Astrocyte (in vitro differentiated cells and primary cell): ENCODE measurements around the gene USP36. TPM values are rescaled to one million over a fixed set of nuclear protein-coding genes. Genes with fewer than 3 reads are reported as not detected.

Source experiments
- DNase-seq: peaks from one replicate; pipeline ENCODE4 v3.0.0-alpha.2; 2010; ENCODE audit warnings: low read depth
- FAIRE-seq: peaks from 2 replicates; lab custom pipeline; 2011; peaks lifted over from hg19 to GRCh38; lab: Jason Lieb, UNC
- H2AFZ ChIP-seq: 2 replicates; pipeline ENCODE4 v1.6.0; 2012; ENCODE audit warnings: low read depth, low read length, inconsistent platforms
- H3K27ac ChIP-seq: 2 replicates; pipeline ENCODE4 v1.5.1; 2011; ENCODE audit warnings: low read depth, low read length, inconsistent platforms
- H3K27me3 ChIP-seq: 2 replicates; pipeline ENCODE4 v1.6.0; 2011; ENCODE audit warnings: low read length, inconsistent platforms; ENCODE audit not compliant: insufficient read depth
- H3K36me3 ChIP-seq: 2 replicates; pipeline ENCODE4 v1.5.1; 2011; ENCODE audit warnings: low read length, inconsistent platforms; ENCODE audit not compliant: insufficient read depth
- H3K4me1 ChIP-seq: 2 replicates; pipeline ENCODE4 v1.5.1; 2011; ENCODE audit warnings: low read length, inconsistent platforms; ENCODE audit not compliant: insufficient read depth
- H3K4me2 ChIP-seq: 2 replicates; pipeline ENCODE4 v1.6.0; 2012; ENCODE audit warnings: low read length, inconsistent platforms
- H3K4me3 ChIP-seq: 2 replicates; pipeline ENCODE4 v1.5.1; 2011; ENCODE audit warnings: low read depth, mild to moderate bottlenecking, low read length, inconsistent platforms; ENCODE audit not compliant: insufficient read depth
- H3K79me2 ChIP-seq: 2 replicates; pipeline ENCODE4 v1.6.0; 2012; ENCODE audit warnings: mild to moderate bottlenecking, low read length, inconsistent platforms; ENCODE audit not compliant: insufficient read depth
- H3K9ac ChIP-seq: 2 replicates; pipeline ENCODE4 v1.6.0; 2012; ENCODE audit warnings: mild to moderate bottlenecking, low read length, inconsistent platforms
- H3K9me3 ChIP-seq: 2 replicates; pipeline ENCODE4 v1.5.1; 2012; ENCODE audit warnings: low read depth, mild to moderate bottlenecking, low read length, inconsistent platforms; ENCODE audit not compliant: insufficient read depth
- H4K20me1 ChIP-seq: 2 replicates; pipeline ENCODE4 v1.6.0; 2012; ENCODE audit warnings: low read length, inconsistent platforms; ENCODE audit not compliant: insufficient read depth
- H3K27ac Mint-ChIP-seq: one replicate; pipeline ENCODE4 v1.8.0; 2021; ENCODE audit warnings: mild to moderate bottlenecking, mixed read lengths; ENCODE audit not compliant: unreplicated experiment
- H3K27me3 Mint-ChIP-seq: one replicate; pipeline ENCODE4 v1.8.0; 2021; ENCODE audit warnings: low read depth, mixed read lengths; ENCODE audit not compliant: unreplicated experiment
- H3K36me3 Mint-ChIP-seq: one replicate; pipeline ENCODE4 v1.8.0; 2021; ENCODE audit warnings: low read depth, mixed read lengths; ENCODE audit not compliant: unreplicated experiment
- H3K4me1 Mint-ChIP-seq: one replicate; pipeline ENCODE4 v1.8.0; 2021; ENCODE audit warnings: low read depth, mixed read lengths; ENCODE audit not compliant: unreplicated experiment
- H3K4me3 Mint-ChIP-seq: one replicate; pipeline ENCODE4 v1.8.0; 2021; ENCODE audit warnings: mild to moderate bottlenecking, moderate library complexity, mixed read lengths; ENCODE audit not compliant: unreplicated experiment
- H3K9me3 Mint-ChIP-seq: one replicate; pipeline ENCODE4 v1.8.0; 2021; ENCODE audit warnings: mild to moderate bottlenecking, mixed read lengths; ENCODE audit not compliant: unreplicated experiment
- CTCF ChIP-seq: IDR thresholded peaks from 2 replicates; pipeline ENCODE4 v1.5.1; 2011; ENCODE audit warnings: low read depth, mild to moderate bottlenecking, inconsistent platforms, low read length, moderate library complexity; ENCODE audit not compliant: insufficient read depth
- EZH2 ChIP-seq: IDR thresholded peaks from 2 replicates; pipeline ENCODE4 v1.6.1; 2012; ENCODE audit warnings: mild to moderate bottlenecking, low read length, inconsistent platforms; ENCODE audit not compliant: insufficient read depth
- total RNA-seq: library from RNA; stranded (reverse); gene quantifications from 2 replicates; pipeline ENCODE4 v1.2.1, GENCODE V29; 2021

USP36 gene
- total RNA-seq, 1 donor from 2014 or later, result 51.0 TPM

DNA sequence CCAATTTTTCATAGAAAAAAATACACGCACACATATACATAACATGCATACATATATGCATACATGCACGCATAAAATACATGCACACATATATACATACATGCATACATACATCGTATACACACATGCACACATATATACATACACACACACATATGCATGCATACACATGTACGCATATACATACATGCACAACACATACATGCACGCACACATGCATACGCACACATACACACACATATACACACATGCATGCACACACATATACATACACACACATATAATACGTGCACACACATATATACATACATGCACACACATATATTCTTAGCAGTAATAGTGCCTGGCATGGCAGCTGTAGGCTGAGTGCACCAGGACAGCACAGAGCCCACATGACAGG, 24.9 kb downstream of the USP36 start:
- DNase-seq, result no peak
- H3K79me2 ChIP-seq, result peaks cover 14% of the 10 kb centered on the region
- no peak for FAIRE-seq
- H3K9ac ChIP-seq, result no peak overlapping the region
- no peaks in the 10 kb centered on the region for H3K4me1 ChIP-seq
- Mint-ChIP-seq H3K27me3 (no peaks in the 10 kb centered on the region), H3K36me3 (peaks cover 23% of the 10 kb centered on the region), H3K4me3 (no peak overlapping the region), H3K27ac (no peak overlapping the region), H3K4me1 (no peaks in the 10 kb centered on the region), H3K9me3 (no peaks in the 10 kb centered on the region)
- no peaks in the 10 kb centered on the region for H3K9me3 ChIP-seq
- H3K4me3 ChIP-seq, result no peak overlapping the region
- no peak for TF ChIP-seq CTCF
- no peak for TF ChIP-seq EZH2
- H4K20me1 ChIP-seq, result peaks cover 13% of the 10 kb centered on the region
- peaks cover 80% of the 10 kb centered on the region for H3K36me3 ChIP-seq
- H3K27me3 ChIP-seq, result no peaks in the 10 kb centered on the region
- no peak overlapping the region for H3K4me2 ChIP-seq
- H2AFZ ChIP-seq, result no peak overlapping the region
- H3K27ac ChIP-seq, result no peak overlapping the region

DNA sequence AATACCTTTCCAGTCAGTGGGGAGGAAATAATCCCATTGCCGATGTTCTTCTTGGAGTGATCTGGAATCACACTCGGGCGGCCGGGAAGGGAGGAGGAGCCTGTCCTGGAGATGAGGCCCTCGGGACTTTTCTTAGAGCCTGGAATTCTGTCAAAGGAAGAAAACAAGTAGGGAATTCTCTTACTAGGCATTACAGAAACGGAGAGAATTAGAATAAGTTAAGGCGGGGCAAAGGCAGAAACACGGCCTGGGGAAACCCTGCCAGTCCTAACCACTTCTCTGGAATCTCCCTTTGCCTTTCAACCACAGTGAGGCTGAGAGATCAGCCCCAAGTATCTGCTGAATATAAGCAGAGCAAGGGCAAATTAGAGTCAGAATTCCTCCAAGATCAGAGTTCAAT, 27.8 kb downstream of the USP36 start:
- H3K27me3 Mint-ChIP-seq, result no peaks in the 10 kb centered on the region
- H3K4me3 ChIP-seq, result no peak overlapping the region
- no peak for DNase-seq
- H3K36me3 ChIP-seq, result peaks cover 76% of the 10 kb centered on the region
- H3K9ac ChIP-seq, result no peak overlapping the region
- peaks cover 19% of the 10 kb centered on the region for H4K20me1 ChIP-seq
- no peak overlapping the region for H3K4me2 ChIP-seq
- no peak overlapping the region for H3K27ac Mint-ChIP-seq
- H3K27me3 ChIP-seq, result no peaks in the 10 kb centered on the region
- no peak overlapping the region for H3K27ac ChIP-seq
- H3K4me3 Mint-ChIP-seq, result no peak overlapping the region
- H3K9me3 Mint-ChIP-seq, result no peaks in the 10 kb centered on the region
- no peak for FAIRE-seq
- H3K4me1 Mint-ChIP-seq, result no peaks in the 10 kb centered on the region
- peaks cover 12% of the 10 kb centered on the region for H3K79me2 ChIP-seq
- H3K9me3 ChIP-seq, result no peaks in the 10 kb centered on the region
- peaks cover 28% of the 10 kb centered on the region for H3K36me3 Mint-ChIP-seq
- TF ChIP-seq CTCF (no peak), EZH2 (no peak)
- no peaks in the 10 kb centered on the region for H3K4me1 ChIP-seq
- H2AFZ ChIP-seq, result no peak overlapping the region

- Histone ChIP-seq H3K27me3 (no peaks in the 10 kb centered on the region), H4K20me1 (peaks cover 35% of the 10 kb centered on the region), H3K4me2 (no peak overlapping the region), H3K27ac (no peak overlapping the region), H3K4me1 (no peaks in the 10 kb centered on the region), H3K36me3 (peaks cover 65% of the 10 kb centered on the region), H3K9ac (no peak overlapping the region), H2AFZ (no peak overlapping the region), H3K4me3 (no peak overlapping the region), H3K9me3 (no peaks in the 10 kb centered on the region), H3K79me2 (peaks cover 33% of the 10 kb centered on the region)
- no peak overlapping the region for H3K27ac Mint-ChIP-seq
- no peak for TF ChIP-seq CTCF
- TF ChIP-seq EZH2, result no peak
- no peak overlapping the region for H3K4me3 Mint-ChIP-seq
- H3K27me3 Mint-ChIP-seq, result no peaks in the 10 kb centered on the region
- peaks cover 24% of the 10 kb centered on the region for H3K36me3 Mint-ChIP-seq
- H3K9me3 Mint-ChIP-seq, result no peaks in the 10 kb centered on the region
- DNase-seq (no peak), FAIRE-seq (no peak)
- H3K4me1 Mint-ChIP-seq, result peaks cover 1% of the 10 kb centered on the region
These were observed 32.5 kb downstream of the USP36 start for GRCh38 chr17:78808163-78808562.
